ENCODE data around the gene ZNF722.

- no peak for TF ChIP-seq POLR2A (IDR thresholded peaks at IDR 0.05)
- TF ChIP-seq CTCF (IDR thresholded peaks at IDR 0.05): no peak
Measured at GRCh38 chr7:63953181-63953580, 45.5 kb upstream of the ZNF722 start.

All from breast epithelium (tissue), 3 donors.